HEK293 (cell line): ENCODE data around the gene SCAF4.

Source experiments
- CTCF ChIP-seq: fragments of 450-650 bp; formaldehyde crosslinking; IDR thresholded peaks from 2 replicates; pipeline ENCODE4 v1.5.1; 2016; ENCODE audit warnings: missing biosample characterization, missing genetic modification characterization
- FEZF1 ChIP-seq: fragments of 450-650 bp; formaldehyde crosslinking; IDR thresholded peaks from 2 replicates; pipeline ENCODE4 v1.5.1; 2016; ENCODE audit warnings: missing biosample characterization, missing genetic modification characterization
- GLI2 ChIP-seq: fragments of 450-650 bp; formaldehyde crosslinking; IDR thresholded peaks from 2 replicates; pipeline ENCODE4; 2017; ENCODE audit warnings: missing biosample characterization, missing genetic modification characterization, low read depth, borderline replicate concordance
- KLF7 ChIP-seq: fragments of 450-650 bp; formaldehyde crosslinking; IDR thresholded peaks from 2 replicates; pipeline ENCODE4 v1.5.1; 2016; ENCODE audit warnings: missing biosample characterization, missing genetic modification characterization, borderline replicate concordance
- MEIS1 ChIP-seq: sonication (generic); formaldehyde crosslinking; IDR thresholded peaks from 2 replicates; pipeline ENCODE4 v1.8.1; 2022; ENCODE audit warnings: missing genetic modification reagents, mild to moderate bottlenecking, borderline replicate concordance
- MZF1 ChIP-seq: fragments of 450-650 bp; formaldehyde crosslinking; IDR thresholded peaks from 2 replicates; pipeline ENCODE4 v1.5.1; 2017; ENCODE audit warnings: missing biosample characterization, missing genetic modification characterization, borderline replicate concordance
- OSR2 ChIP-seq: fragments of 450-650 bp; formaldehyde crosslinking; IDR thresholded peaks from 2 replicates; pipeline ENCODE4 v1.5.1; 2016; ENCODE audit warnings: missing biosample characterization, missing genetic modification characterization
- SCRT2 ChIP-seq: fragments of 450-650 bp; formaldehyde crosslinking; IDR thresholded peaks from 2 replicates; pipeline ENCODE4 v1.5.1; 2016; ENCODE audit warnings: missing biosample characterization, missing genetic modification characterization
- ZBTB17 ChIP-seq: fragments of 450-650 bp; formaldehyde crosslinking; IDR thresholded peaks from 2 replicates; pipeline ENCODE4 v1.5.1; 2016; ENCODE audit warnings: missing biosample characterization, missing genetic modification characterization
- ZBTB48 ChIP-seq: fragments of 450-650 bp; formaldehyde crosslinking; IDR thresholded peaks from 2 replicates; pipeline ENCODE4 v1.5.1; 2016; ENCODE audit warnings: missing biosample characterization, missing genetic modification characterization
- ZBTB6 ChIP-seq: fragments of 450-650 bp; formaldehyde crosslinking; IDR thresholded peaks from 2 replicates; pipeline ENCODE4 v1.5.1; 2017; ENCODE audit warnings: missing biosample characterization, missing genetic modification characterization
- ZNF121 ChIP-seq: fragments of 450-650 bp; formaldehyde crosslinking; IDR thresholded peaks from 2 replicates; pipeline ENCODE4 v1.5.1; 2016; ENCODE audit warnings: missing biosample characterization, missing genetic modification characterization
- ZNF133 ChIP-seq: fragments of 450-650 bp; formaldehyde crosslinking; IDR thresholded peaks from 2 replicates; pipeline ENCODE4 v1.5.1; 2016; ENCODE audit warnings: missing biosample characterization, missing genetic modification characterization
- ZNF16 ChIP-seq: fragments of 450-650 bp; formaldehyde crosslinking; IDR thresholded peaks from 2 replicates; pipeline ENCODE4 v1.5.1; 2016; ENCODE audit warnings: low read depth, missing biosample characterization, missing genetic modification characterization
- ZNF223 ChIP-seq: fragments of 450-650 bp; formaldehyde crosslinking; IDR thresholded peaks from 2 replicates; pipeline ENCODE4 v1.5.1; 2016; ENCODE audit warnings: missing biosample characterization, missing genetic modification characterization
- ZNF366 ChIP-seq: fragments of 450-650 bp; formaldehyde crosslinking; conservative IDR thresholded peaks from 2 replicates; pipeline ENCODE4 v1.5.1; 2016; ENCODE audit warnings: missing biosample characterization, missing genetic modification characterization
- ZNF501 ChIP-seq: fragments of 450-650 bp; formaldehyde crosslinking; IDR thresholded peaks from 2 replicates; pipeline ENCODE4 v1.5.1; 2016; ENCODE audit warnings: missing biosample characterization, missing genetic modification characterization
- ZNF530 ChIP-seq: fragments of 450-650 bp; formaldehyde crosslinking; IDR thresholded peaks from 2 replicates; pipeline ENCODE4 v1.5.1; 2016; ENCODE audit warnings: low read depth, missing biosample characterization, missing genetic modification characterization
- ZNF549 ChIP-seq: fragments of 450-650 bp; IDR thresholded peaks from 2 replicates; pipeline ENCODE4 v1.5.1; 2018; ENCODE audit warnings: missing biosample characterization, missing genetic modification characterization, mild to moderate bottlenecking, inconsistent platforms, moderate library complexity
- ZNF596 ChIP-seq: fragments of 450-650 bp; IDR thresholded peaks from 2 replicates; pipeline ENCODE4 v1.5.0; 2018; ENCODE audit warnings: missing biosample characterization, mild to moderate bottlenecking, missing genetic modification characterization, moderate library complexity
- ZNF623 ChIP-seq: fragments of 450-650 bp; formaldehyde crosslinking; IDR thresholded peaks from 2 replicates; pipeline ENCODE4 v1.5.1; 2016; ENCODE audit warnings: missing biosample characterization, missing genetic modification characterization
- ZNF658 ChIP-seq: fragments of 450-650 bp; formaldehyde crosslinking; IDR thresholded peaks from 2 replicates; pipeline ENCODE4; 2016; ENCODE audit warnings: missing biosample characterization, missing genetic modification characterization
- ZNF791 ChIP-seq: fragments of 450-650 bp; formaldehyde crosslinking; IDR thresholded peaks from 2 replicates; pipeline ENCODE4 v1.5.1; 2016; ENCODE audit warnings: missing biosample characterization, missing genetic modification characterization
- TF ChIP-seq, protein P1 (sequence below): fragments of 450-650 bp; formaldehyde crosslinking; IDR thresholded peaks from 2 replicates; pipeline ENCODE4 v1.5.1; 2016; ENCODE audit warnings: missing biosample characterization, missing genetic modification characterization
- TF ChIP-seq, protein P2 (sequence below): fragments of 450-650 bp; formaldehyde crosslinking; IDR thresholded peaks from 2 replicates; pipeline ENCODE4 v1.5.1; 2016; ENCODE audit warnings: missing biosample characterization, missing genetic modification characterization
- TF ChIP-seq, protein P3 (sequence below): fragments of 450-650 bp; formaldehyde crosslinking; IDR thresholded peaks from 2 replicates; pipeline ENCODE4 v1.5.1; 2016; ENCODE audit warnings: missing biosample characterization, missing genetic modification characterization
- TF ChIP-seq, protein P4 (sequence below): fragments of 450-650 bp; formaldehyde crosslinking; IDR thresholded peaks from 2 replicates; pipeline ENCODE4 v1.5.1; 2016; ENCODE audit warnings: missing biosample characterization, missing genetic modification characterization
- TF ChIP-seq, protein P5 (sequence below): fragments of 450-650 bp; formaldehyde crosslinking; IDR thresholded peaks from 2 replicates; pipeline ENCODE4 v1.5.1; 2017; ENCODE audit warnings: missing biosample characterization, missing genetic modification characterization

SCAF4 gene

GRCh38 chr21:31731857-31732596 lies at the start of gene SCAF4 (continued):
- TF ChIP-seq, protein P1, sequence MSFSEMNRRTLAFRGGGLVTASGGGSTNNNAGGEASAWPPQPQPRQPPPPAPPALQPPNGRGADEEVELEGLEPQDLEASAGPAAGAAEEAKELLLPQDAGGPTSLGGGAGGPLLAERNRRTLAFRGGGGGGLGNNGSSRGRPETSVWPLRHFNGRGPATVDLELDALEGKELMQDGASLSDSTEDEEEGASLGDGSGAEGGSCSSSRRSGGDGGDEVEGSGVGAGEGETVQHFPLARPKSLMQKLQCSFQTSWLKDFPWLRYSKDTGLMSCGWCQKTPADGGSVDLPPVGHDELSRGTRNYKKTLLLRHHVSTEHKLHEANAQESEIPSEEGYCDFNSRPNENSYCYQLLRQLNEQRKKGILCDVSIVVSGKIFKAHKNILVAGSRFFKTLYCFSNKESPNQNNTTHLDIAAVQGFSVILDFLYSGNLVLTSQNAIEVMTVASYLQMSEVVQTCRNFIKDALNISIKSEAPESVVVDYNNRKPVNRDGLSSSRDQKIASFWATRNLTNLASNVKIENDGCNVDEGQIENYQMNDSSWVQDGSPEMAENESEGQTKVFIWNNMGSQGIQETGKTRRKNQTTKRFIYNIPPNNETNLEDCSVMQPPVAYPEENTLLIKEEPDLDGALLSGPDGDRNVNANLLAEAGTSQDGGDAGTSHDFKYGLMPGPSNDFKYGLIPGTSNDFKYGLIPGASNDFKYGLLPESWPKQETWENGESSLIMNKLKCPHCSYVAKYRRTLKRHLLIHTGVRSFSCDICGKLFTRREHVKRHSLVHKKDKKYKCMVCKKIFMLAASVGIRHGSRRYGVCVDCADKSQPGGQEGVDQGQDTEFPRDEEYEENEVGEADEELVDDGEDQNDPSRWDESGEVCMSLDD (tag by site-specific recombination), result peak; percentile 20
- TF ChIP-seq KLF7 (tag by site-specific recombination) (no peak), OSR2 (tag by site-specific recombination) (no peak), ZNF658 (tag by site-specific recombination) (no peak), ZNF623 (0 out of 2 replicates have a peak, but pooled peaks have one; percentile 21), ZNF16 (tag by site-specific recombination) (no peak), ZBTB48 (tag by site-specific recombination) (0 out of 2 replicates have a peak, but pooled peaks have one; percentile 20), ZNF530 (tag by site-specific recombination) (no peak), ZBTB17 (tag by site-specific recombination) (peak; percentile 75), MZF1 (no peak), FEZF1 (no peak), MEIS1 (no peak), CTCF (tag by site-specific recombination) (peak; percentile 26; the same call in 1 of the 2 replicates), ZNF223 (peak; percentile 97), ZNF791 (no peak), ZNF121 (0 out of 2 replicates have a peak, but pooled peaks have one; percentile 27), ZNF366 (tag by site-specific recombination) (peak; percentile 75), SCRT2 (no peak), ZNF501 (tag by site-specific recombination) (no peak), ZBTB6 (tag by site-specific recombination) (peak; percentile 8; the same call in 1 of the 2 replicates), ZNF596 (peak; percentile 75), ZNF549 (tag by site-specific recombination) (no peak), GLI2 (tag by site-specific recombination) (no peak), ZNF133 (tag by site-specific recombination) (no peak)
- TF ChIP-seq, protein P2, sequence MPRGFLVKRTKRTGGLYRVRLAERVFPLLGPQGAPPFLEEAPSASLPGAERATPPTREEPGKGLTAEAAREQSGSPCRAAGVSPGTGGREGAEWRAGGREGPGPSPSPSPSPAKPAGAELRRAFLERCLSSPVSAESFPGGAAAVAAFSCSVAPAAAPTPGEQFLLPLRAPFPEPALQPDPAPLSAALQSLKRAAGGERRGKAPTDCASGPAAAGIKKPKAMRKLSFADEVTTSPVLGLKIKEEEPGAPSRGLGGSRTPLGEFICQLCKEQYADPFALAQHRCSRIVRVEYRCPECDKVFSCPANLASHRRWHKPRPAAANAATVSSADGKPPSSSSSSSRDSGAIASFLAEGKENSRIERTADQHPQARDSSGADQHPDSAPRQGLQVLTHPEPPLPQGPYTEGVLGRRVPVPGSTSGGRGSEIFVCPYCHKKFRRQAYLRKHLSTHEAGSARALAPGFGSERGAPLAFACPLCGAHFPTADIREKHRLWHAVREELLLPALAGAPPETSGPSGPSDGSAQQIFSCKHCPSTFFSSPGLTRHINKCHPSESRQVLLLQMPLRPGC (tag by site-specific recombination), result no peak
- TF ChIP-seq, protein P3, sequence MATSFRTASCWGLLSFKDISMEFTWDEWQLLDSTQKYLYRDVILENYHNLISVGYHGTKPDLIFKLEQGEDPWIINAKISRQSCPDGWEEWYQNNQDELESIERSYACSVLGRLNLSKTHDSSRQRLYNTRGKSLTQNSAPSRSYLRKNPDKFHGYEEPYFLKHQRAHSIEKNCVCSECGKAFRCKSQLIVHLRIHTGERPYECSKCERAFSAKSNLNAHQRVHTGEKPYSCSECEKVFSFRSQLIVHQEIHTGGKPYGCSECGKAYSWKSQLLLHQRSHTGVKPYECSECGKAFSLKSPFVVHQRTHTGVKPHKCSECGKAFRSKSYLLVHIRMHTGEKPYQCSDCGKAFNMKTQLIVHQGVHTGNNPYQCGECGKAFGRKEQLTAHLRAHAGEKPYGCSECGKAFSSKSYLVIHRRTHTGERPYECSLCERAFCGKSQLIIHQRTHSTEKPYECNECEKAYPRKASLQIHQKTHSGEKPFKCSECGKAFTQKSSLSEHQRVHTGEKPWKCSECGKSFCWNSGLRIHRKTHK (tag by site-specific recombination), result no peak
- TF ChIP-seq, protein P4, sequence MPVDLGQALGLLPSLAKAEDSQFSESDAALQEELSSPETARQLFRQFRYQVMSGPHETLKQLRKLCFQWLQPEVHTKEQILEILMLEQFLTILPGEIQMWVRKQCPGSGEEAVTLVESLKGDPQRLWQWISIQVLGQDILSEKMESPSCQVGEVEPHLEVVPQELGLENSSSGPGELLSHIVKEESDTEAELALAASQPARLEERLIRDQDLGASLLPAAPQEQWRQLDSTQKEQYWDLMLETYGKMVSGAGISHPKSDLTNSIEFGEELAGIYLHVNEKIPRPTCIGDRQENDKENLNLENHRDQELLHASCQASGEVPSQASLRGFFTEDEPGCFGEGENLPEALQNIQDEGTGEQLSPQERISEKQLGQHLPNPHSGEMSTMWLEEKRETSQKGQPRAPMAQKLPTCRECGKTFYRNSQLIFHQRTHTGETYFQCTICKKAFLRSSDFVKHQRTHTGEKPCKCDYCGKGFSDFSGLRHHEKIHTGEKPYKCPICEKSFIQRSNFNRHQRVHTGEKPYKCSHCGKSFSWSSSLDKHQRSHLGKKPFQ (tag by site-specific recombination), result peak; percentile 39
- TF ChIP-seq, protein P5, sequence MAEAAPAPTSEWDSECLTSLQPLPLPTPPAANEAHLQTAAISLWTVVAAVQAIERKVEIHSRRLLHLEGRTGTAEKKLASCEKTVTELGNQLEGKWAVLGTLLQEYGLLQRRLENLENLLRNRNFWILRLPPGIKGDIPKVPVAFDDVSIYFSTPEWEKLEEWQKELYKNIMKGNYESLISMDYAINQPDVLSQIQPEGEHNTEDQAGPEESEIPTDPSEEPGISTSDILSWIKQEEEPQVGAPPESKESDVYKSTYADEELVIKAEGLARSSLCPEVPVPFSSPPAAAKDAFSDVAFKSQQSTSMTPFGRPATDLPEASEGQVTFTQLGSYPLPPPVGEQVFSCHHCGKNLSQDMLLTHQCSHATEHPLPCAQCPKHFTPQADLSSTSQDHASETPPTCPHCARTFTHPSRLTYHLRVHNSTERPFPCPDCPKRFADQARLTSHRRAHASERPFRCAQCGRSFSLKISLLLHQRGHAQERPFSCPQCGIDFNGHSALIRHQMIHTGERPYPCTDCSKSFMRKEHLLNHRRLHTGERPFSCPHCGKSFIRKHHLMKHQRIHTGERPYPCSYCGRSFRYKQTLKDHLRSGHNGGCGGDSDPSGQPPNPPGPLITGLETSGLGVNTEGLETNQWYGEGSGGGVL (tag by site-specific recombination), result no peak
